H1 (cell line): Measurements from ENCODE around the gene MPC1. TPM values are rescaled to one million over a fixed set of nuclear protein-coding genes. Genes with fewer than 3 reads are reported as not detected.

Source experiments
- CHD7 ChIP-seq: fragments of 300-600 bp; sonication (generic); IDR thresholded peaks from 2 replicates; pipeline ENCODE4 v1.7.1; 2012; ENCODE audit warnings: low read length, moderate library complexity, mild to moderate bottlenecking, inconsistent platforms; ENCODE audit not compliant: insufficient replicate concordance
- JUN ChIP-seq: IDR thresholded peaks from 2 replicates; pipeline ENCODE4 v1.6.1; 2011; ENCODE audit warnings: low read depth, mild to moderate bottlenecking, improper control_type of control experiment, low read length
- NRF1 ChIP-seq: IDR thresholded peaks from 2 replicates; pipeline ENCODE4 v1.6.1; 2011; ENCODE audit warnings: mild to moderate bottlenecking, low read depth, low read length, improper control_type of control experiment
- polyA plus RNA-seq, 7 experiments: library from polyadenylated mRNA; depleted of rRNA in 3 of 7; stranded (reverse) in 5 of 7; unstranded in 2 of 7; fragments of >200 nt in 5 of 7; fragments of 200-250 nt in 2 of 7; gene quantifications; 1 replicate in 5 of 7; 2 replicates in 1 of 7; 4 replicates in 1 of 7; pipeline versions ENCODE4 v1.2.1 to v1.2.3, GENCODE V29; 2011 to 2013; ENCODE audit warnings: missing spikeins in 2 of 7, mixed read lengths in 2 of 7
- total RNA-seq: library from RNA; stranded (reverse); fragmentation: NEBNext Ultra II Directional; extraction: Animal tissue kit (Norgen Biotek cat#: 25700); gene quantifications from 2 replicates; pipeline ENCODE4 v1.2.1, GENCODE V29; 2021

The MPC1 gene
- total and polyA plus RNA-seq, 2 of the 8 experiments (the other 6 are each of a cell fraction or from before 2014, with no cell fraction given): 10.2 to 12.6 TPM

- no peak for TF ChIP-seq CHD7
- TF ChIP-seq NRF1: no peak
- no peak for TF ChIP-seq JUN
These were observed 13.0 kb downstream of the MPC1 start (continued) for GRCh38 chr6:166369782-166370181.
